K562 (cell line): ENCODE data around the gene PRICKLE2. TPM values are rescaled to one million over a fixed set of nuclear protein-coding genes. Genes with fewer than 3 reads are reported as not detected.

Experiments used
- ATAC-seq: fragments of 200-7000 bp; cut with Tn5 transposase; 3 replicates; pipeline ENCODE4 v1.9.1; 2020; ENCODE audit warnings: moderate library complexity
- BruUV-seq: library from RNA; stranded (reverse); fragments of 400-500 nt; replicated peaks from 2 replicates; lab custom pipeline; 2021; lab: Mats Ljungman, UMichigan
- CTCF ChIA-PET: fragments of 300-600 bp; formaldehyde crosslinking; extraction: SDS; loops from one replicate; lab custom pipeline; 2021; ENCODE audit warnings: low intra/inter-chr PET ratio; lab: Yijun Ruan, JAX
- POLR2A ChIA-PET: fragments of 300-600, 350-650 bp; sonication (Branson Sonifier 250); formaldehyde crosslinking; extraction: SDS; loops from one replicate; lab custom pipeline; 2021; ENCODE audit warnings: antibody characterized with exemption, inconsistent platforms; lab: Yijun Ruan, JAX
- DNase-seq, 4 experiments: peaks; one replicate each; pipeline versions ENCODE4 v3.0.0 to v3.0.0-alpha.2; 2011 to 2018; ENCODE audit warnings: low spot score in 3 of 4, mixed read lengths in 3 of 4; ENCODE audit errors: extremely low read depth in 1 of 4
- FAIRE-seq: peaks from 2 replicates; lab custom pipeline; 2011; peaks lifted over from hg19 to GRCh38; lab: Jason Lieb, UNC
- H2AFZ ChIP-seq: 2 replicates; pipeline ENCODE4 v1.6.0; 2011; ENCODE audit warnings: low read depth, low read length, control low read depth, inconsistent platforms
- H3K27ac ChIP-seq: fragments of 200-600 bp; 3 replicates; pipeline ENCODE4 v1.8.0; 2011; ENCODE audit warnings: low read depth, mild to moderate bottlenecking, control low read depth, inconsistent platforms, low read length, moderate library complexity, mixed read lengths; ENCODE audit errors: extremely low read depth
- H3K27me3 ChIP-seq, 2 experiments: fragments of 300-600 bp in 1 of 2; 2 replicates in 1 of 2; 3 replicates in 1 of 2; pipeline versions ENCODE4 v1.6.0 to v1.8.0; 2011; ENCODE audit warnings: inconsistent platforms in 2 of 2, low read length in 2 of 2, mild to moderate bottlenecking in 1 of 2, mixed read lengths in 1 of 2, moderate library complexity in 1 of 2; ENCODE audit not compliant: control insufficient read depth in 2 of 2, insufficient read depth in 2 of 2
- H3K36me3 ChIP-seq: fragments of 300-600 bp; 3 replicates; pipeline ENCODE4 v1.8.0; 2011; ENCODE audit warnings: mild to moderate bottlenecking, low read length, inconsistent platforms; ENCODE audit not compliant: control insufficient read depth, insufficient read depth
- H3K4me1 ChIP-seq, 2 experiments: fragments of 200-600 bp in 1 of 2; replicated peaks in 1 of 2; 2 replicates in 1 of 2; 3 replicates in 1 of 2; pipeline versions ENCODE4 v1.5.1 to v1.8.0; 2011; ENCODE audit warnings: inconsistent platforms in 2 of 2, low read length in 2 of 2, mild to moderate bottlenecking in 1 of 2, mixed read lengths in 1 of 2, moderate library complexity in 1 of 2; ENCODE audit not compliant: control insufficient read depth in 2 of 2, insufficient read depth in 2 of 2
- H3K4me2 ChIP-seq: 2 replicates; pipeline ENCODE4 v1.6.1; 2011; ENCODE audit warnings: low read length, control low read depth, inconsistent platforms, mixed read lengths; ENCODE audit not compliant: insufficient read depth
- H3K4me3 ChIP-seq: fragments of 200-600 bp; sonication (generic), shearing (Covaris generic); 2 replicates; pipeline ENCODE4 v1.5.1; 2016; ENCODE audit warnings: control low read depth, inconsistent platforms
- H3K79me2 ChIP-seq: fragments of 200-600 bp; 3 replicates; pipeline ENCODE4 v1.8.0; 2011; ENCODE audit warnings: low read length, inconsistent platforms; ENCODE audit not compliant: control insufficient read depth, insufficient read depth
- H3K9ac ChIP-seq, 2 experiments: 2 replicates each; pipeline versions ENCODE4 v1.6.0 to v1.6.1; 2011; ENCODE audit warnings: low read depth in 2 of 2, low read length in 2 of 2, control low read depth in 1 of 2, inconsistent platforms in 1 of 2, mild to moderate bottlenecking in 1 of 2, mixed read lengths in 1 of 2; ENCODE audit not compliant: insufficient read depth in 1 of 2
- H3K9me1 ChIP-seq: one replicate; pipeline ENCODE4 v1.6.0; 2011; ENCODE audit warnings: inconsistent platforms, mild to moderate bottlenecking, low read length, moderate library complexity; ENCODE audit not compliant: control insufficient read depth, insufficient read depth
- H3K9me3 ChIP-seq: replicated peaks from 2 replicates; pipeline ENCODE4 v1.5.1; 2011; ENCODE audit warnings: low read depth, low read length, inconsistent platforms; ENCODE audit not compliant: control insufficient read depth, insufficient read depth
- H4K20me1 ChIP-seq: replicated peaks from 2 replicates; pipeline ENCODE4 v1.6.1; 2011; ENCODE audit warnings: low read length, inconsistent platforms, mixed read lengths; ENCODE audit not compliant: control insufficient read depth, insufficient read depth
- ARID2 ChIP-seq: fragments of 450-650 bp; IDR thresholded peaks from 2 replicates; pipeline ENCODE4 v1.6.1; 2017; ENCODE audit warnings: antibody characterized with exemption, mild to moderate bottlenecking
- BHLHE40 ChIP-seq: IDR thresholded peaks from 2 replicates; pipeline ENCODE4 v1.6.1; 2011; ENCODE audit warnings: low read length, improper control_type of control experiment
- FUS ChIP-seq: fragments of 200-400 bp; formaldehyde crosslinking; optimal IDR thresholded peaks from 2 replicates; pipeline ENCODE3; 2017; ENCODE audit warnings: low read depth, low read length
- RBM14 ChIP-seq: fragments of 200-400 bp; formaldehyde crosslinking; IDR thresholded peaks from 2 replicates; pipeline ENCODE4 v1.6.1; 2018; ENCODE audit warnings: low read depth, mild to moderate bottlenecking, low read length, moderate library complexity, borderline replicate concordance; ENCODE audit not compliant: insufficient read depth
- SIN3B ChIP-seq: fragments of 450-650 bp; IDR thresholded peaks from 2 replicates; pipeline ENCODE4 v1.6.1; 2017; ENCODE audit warnings: low read depth, mild to moderate bottlenecking, moderate library complexity
- STAT5B ChIP-seq: fragments of 250-450 bp; sonication (Bioruptor Pico); IDR thresholded peaks from 2 replicates; pipeline ENCODE4 v1.8.0; 2021; ENCODE audit warnings: mild to moderate bottlenecking, inconsistent platforms
- TCF3 ChIP-seq: sonication (generic); formaldehyde crosslinking; IDR thresholded peaks from 2 replicates; pipeline ENCODE4 v1.4.0; 2020; ENCODE audit warnings: mild to moderate bottlenecking, missing genetic modification reagents
- TGIF2 ChIP-seq: sonication (generic); formaldehyde crosslinking; IDR thresholded peaks from 2 replicates; pipeline ENCODE4 v1.8.1; 2022; ENCODE audit warnings: mild to moderate bottlenecking, missing genetic modification reagents, moderate library complexity
- THRB ChIP-seq: fragments of 450-650 bp; formaldehyde crosslinking; conservative IDR thresholded peaks from 2 replicates; pipeline ENCODE4 v1.4.0; 2022; ENCODE audit warnings: mild to moderate bottlenecking, missing genetic modification characterization
- U2AF2 ChIP-seq: fragments of 200-400 bp; formaldehyde crosslinking; optimal IDR thresholded peaks from 2 replicates; pipeline ENCODE3; 2017; ENCODE audit warnings: low read depth, mild to moderate bottlenecking, low read length
- ZBTB11 ChIP-seq, 3 experiments: fragments of 200-800 bp in 1 of 3; fragments of 250-450 bp in 1 of 3; fragments of 450-650 bp in 1 of 3; sonication (Bioruptor Pico) in 1 of 3; sonication (Bioruptor generic) in 1 of 3; formaldehyde crosslinking in 1 of 3; IDR thresholded peaks; 2 replicates each; pipeline versions ENCODE4 v1.6.1 to v1.8.0; 2016 to 2022; ENCODE audit warnings: mild to moderate bottlenecking in 2 of 3, missing genetic modification characterization in 2 of 3, missing compliant biosample characterization in 1 of 3, moderate library complexity in 1 of 3
- WGBS: fragments of 100-300 bp; shearing (Covaris generic); methylation state at CpG from one replicate; pipeline ENCODE4 v1.1.6; 2016; ENCODE audit warnings: low coverage, mixed read lengths; ENCODE audit not compliant: insufficient coverage; ENCODE audit errors: missing lambda C conversion rate; 5-methylcytosine and 5-hydroxymethylcytosine counted together
- in situ Hi-C: fragments of 300-500 bp; cut with MboI; formaldehyde crosslinking; loops from 4 replicates; pipeline ENCODE4 v1.15.0; 2018; ENCODE audit warnings: inconsistent platforms, mixed read lengths
- intact Hi-C: fragments of 100-400 bp; cut with micrococcal nuclease; formaldehyde crosslinking; loops from 2 replicates; pipeline ENCODE4 v1.14.2; 2022
- polyA plus RNA-seq, 8 experiments: library from polyadenylated mRNA; depleted of rRNA in 4 of 8; stranded (reverse) in 5 of 8; unstranded in 3 of 8; fragments of >200 nt; fragmentation: Nextera tagmentation in 2 of 8; fragmentation: Illumina TruSeq in 1 of 8; extraction: Ambion mirVana in 2 of 8; extraction: Trizol in 1 of 8; gene quantifications; 2 replicates each; pipeline versions ENCODE4 v1.2.1 to v1.2.3, GENCODE V29; 2011 to 2014; ENCODE audit warnings: inconsistent platforms in 1 of 8, missing spikeins in 1 of 8
- total RNA-seq, 7 experiments: library from RNA; depleted of rRNA in 6 of 7; stranded (reverse); fragments of >200 nt in 6 of 7; fragmentation: Illumina TruSeq in 2 of 7; extraction: Trizol in 2 of 7; gene quantifications; 2 replicates each; pipeline versions ENCODE4 v1.2.1 to v1.2.3, GENCODE V29; 2011 to 2021; ENCODE audit warnings: low replicate concordance in 1 of 7
- TF ChIP-seq, protein P1 (sequence below): IDR thresholded peaks from 3 replicates; pipeline ENCODE4 v1.6.1; 2011; ENCODE audit warnings: borderline replicate concordance, mild to moderate bottlenecking; ENCODE audit not compliant: insufficient read length, insufficient read depth
- TF ChIP-seq, protein P2 (sequence below): sonication (generic); formaldehyde crosslinking; IDR thresholded peaks from 2 replicates; pipeline ENCODE4 v1.8.1; 2022; ENCODE audit warnings: missing genetic modification reagents

PRICKLE2 gene
- total and polyA plus RNA-seq, 9 of the 15 experiments (the other 6 are each of a cell fraction or from before 2014, with no cell fraction given): 0.07 to 0.09 TPM; not detected in 7

DNA sequence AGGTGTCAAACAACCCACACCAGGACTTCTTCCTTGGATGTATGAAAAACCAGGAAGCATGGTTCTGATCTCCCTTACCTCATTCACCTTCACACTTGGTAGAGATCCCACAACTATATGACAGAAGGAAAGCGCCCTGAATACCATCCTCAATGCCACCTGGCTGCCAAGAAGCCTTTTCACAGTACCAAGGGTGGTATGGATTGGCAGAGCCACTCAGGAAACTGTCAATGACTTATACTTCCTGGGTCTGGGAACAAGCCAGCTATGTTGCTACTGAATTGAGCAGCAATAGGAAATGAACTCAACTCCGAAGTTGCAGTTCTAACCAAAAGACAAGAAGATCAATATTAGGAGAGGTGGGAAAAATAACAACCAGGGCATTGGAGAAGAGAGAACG, 129.5 kb downstream of the PRICKLE2 start:
- TF ChIP-seq ARID2 (no peak), TCF3 (CRISPR knock-in tag) (no peak), TGIF2 (CRISPR knock-in tag) (no peak), U2AF2 (no peak), ZBTB11 (CRISPR knock-in tag; IDR thresholded peaks at IDR 0.05) (no peak), STAT5B (CRISPR knock-in tag) (no peak), FUS (no peak), SIN3B (no peak), THRB (CRISPR knock-in tag) (no peak), RBM14 (no peak), BHLHE40 (no peak)
- TF ChIP-seq, protein P1, sequence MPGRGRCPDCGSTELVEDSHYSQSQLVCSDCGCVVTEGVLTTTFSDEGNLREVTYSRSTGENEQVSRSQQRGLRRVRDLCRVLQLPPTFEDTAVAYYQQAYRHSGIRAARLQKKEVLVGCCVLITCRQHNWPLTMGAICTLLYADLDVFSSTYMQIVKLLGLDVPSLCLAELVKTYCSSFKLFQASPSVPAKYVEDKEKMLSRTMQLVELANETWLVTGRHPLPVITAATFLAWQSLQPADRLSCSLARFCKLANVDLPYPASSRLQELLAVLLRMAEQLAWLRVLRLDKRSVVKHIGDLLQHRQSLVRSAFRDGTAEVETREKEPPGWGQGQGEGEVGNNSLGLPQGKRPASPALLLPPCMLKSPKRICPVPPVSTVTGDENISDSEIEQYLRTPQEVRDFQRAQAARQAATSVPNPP: no peak
- TF ChIP-seq, protein P2, sequence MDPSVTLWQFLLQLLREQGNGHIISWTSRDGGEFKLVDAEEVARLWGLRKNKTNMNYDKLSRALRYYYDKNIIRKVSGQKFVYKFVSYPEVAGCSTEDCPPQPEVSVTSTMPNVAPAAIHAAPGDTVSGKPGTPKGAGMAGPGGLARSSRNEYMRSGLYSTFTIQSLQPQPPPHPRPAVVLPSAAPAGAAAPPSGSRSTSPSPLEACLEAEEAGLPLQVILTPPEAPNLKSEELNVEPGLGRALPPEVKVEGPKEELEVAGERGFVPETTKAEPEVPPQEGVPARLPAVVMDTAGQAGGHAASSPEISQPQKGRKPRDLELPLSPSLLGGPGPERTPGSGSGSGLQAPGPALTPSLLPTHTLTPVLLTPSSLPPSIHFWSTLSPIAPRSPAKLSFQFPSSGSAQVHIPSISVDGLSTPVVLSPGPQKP (CRISPR knock-in tag): no peak
- TF ChIP-seq, all 486 proteins: peak for 0
- Histone ChIP-seq H3K9me3 (no peaks in the 10 kb centered on the region), H3K4me1 (no peaks in the 10 kb centered on the region), H3K4me3 (no peak overlapping the region), H3K27me3 (peaks cover 0 to 12% of the 10 kb centered on the region in 2 experiments; a peak in 2 of 5 replicates), H3K9ac (no peak overlapping the region), H4K20me1 (no peaks in the 10 kb centered on the region), H3K27ac (no peak overlapping the region), H2AFZ (no peak overlapping the region), H3K9me1 (no peaks in the 10 kb centered on the region), H3K36me3 (no peaks in the 10 kb centered on the region), H3K4me2 (no peak overlapping the region), H3K79me2 (no peaks in the 10 kb centered on the region)
- in situ Hi-C loops: no loop called here
- BruUV-seq: no TSS peak
- WGBS: 0% methylated on average over 3 of the region's 3 CpGs
- ChIA-PET CTCF (no interaction called here), POLR2A (no interaction called here)
- DNase-seq (no peak), ATAC-seq (no peak), FAIRE-seq (no peak)
- intact Hi-C loops: no loop called here
